ENCODE measurements around the gene AKR1C8. TPM values are rescaled to one million over a fixed set of nuclear protein-coding genes. Genes with fewer than 3 reads are reported as not detected.

The AKR1C8 gene
- total RNA-seq, 1 experiment from 2014 or later, result not detected

DNA sequence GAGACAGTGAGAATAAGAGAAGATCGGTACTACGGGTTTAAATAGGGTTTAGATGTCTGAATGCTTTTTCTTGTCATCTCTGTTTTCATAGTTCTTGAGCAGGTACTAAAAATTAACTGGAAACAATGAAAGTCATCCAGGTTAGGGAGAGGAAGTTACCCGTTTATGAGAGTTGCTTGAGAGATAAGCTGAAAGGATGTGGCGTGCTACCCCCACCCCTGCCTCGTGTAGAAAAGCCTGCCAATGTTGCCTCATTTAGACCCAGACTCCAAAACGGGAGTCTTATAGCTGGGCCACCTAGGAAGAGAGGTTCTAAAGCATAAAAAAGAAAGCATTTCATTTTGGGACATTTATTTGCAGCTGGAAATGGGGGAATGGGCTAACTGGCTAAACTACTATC, 21.8 kb upstream of the AKR1C8 start:
- no peaks in the 10 kb centered on the region for H3K36me3 Mint-ChIP-seq (ENCODE audit: insufficient read depth, unreplicated experiment)
- DNase-seq, result no peak
- CTCF ChIA-PET, result no interaction called here
- no peaks in the 10 kb centered on the region for H3K27me3 Mint-ChIP-seq (ENCODE audit: unreplicated experiment)
- intact Hi-C loops (cut with micrococcal nuclease; ENCODE audit: unreplicated experiment), result no loop called here
- no TSS peak for BruUV-seq (replicated peaks)
- H3K4me3 Mint-ChIP-seq (ENCODE audit: low read depth, unreplicated experiment), result no peak overlapping the region
- H3K27ac Mint-ChIP-seq (ENCODE audit: unreplicated experiment), result no peak overlapping the region
- H3K9me3 Mint-ChIP-seq (ENCODE audit: low read depth, unreplicated experiment), result peaks cover 5% of the 10 kb centered on the region
- H3K4me1 Mint-ChIP-seq (ENCODE audit: low read depth, unreplicated experiment), result no peaks in the 10 kb centered on the region
- TF ChIP-seq, protein P1, sequence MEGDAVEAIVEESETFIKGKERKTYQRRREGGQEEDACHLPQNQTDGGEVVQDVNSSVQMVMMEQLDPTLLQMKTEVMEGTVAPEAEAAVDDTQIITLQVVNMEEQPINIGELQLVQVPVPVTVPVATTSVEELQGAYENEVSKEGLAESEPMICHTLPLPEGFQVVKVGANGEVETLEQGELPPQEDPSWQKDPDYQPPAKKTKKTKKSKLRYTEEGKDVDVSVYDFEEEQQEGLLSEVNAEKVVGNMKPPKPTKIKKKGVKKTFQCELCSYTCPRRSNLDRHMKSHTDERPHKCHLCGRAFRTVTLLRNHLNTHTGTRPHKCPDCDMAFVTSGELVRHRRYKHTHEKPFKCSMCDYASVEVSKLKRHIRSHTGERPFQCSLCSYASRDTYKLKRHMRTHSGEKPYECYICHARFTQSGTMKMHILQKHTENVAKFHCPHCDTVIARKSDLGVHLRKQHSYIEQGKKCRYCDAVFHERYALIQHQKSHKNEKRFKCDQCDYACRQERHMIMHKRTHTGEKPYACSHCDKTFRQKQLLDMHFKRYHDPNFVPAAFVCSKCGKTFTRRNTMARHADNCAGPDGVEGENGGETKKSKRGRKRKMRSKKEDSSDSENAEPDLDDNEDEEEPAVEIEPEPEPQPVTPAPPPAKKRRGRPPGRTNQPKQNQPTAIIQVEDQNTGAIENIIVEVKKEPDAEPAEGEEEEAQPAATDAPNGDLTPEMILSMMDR (IDR thresholded peaks at IDR 0.05; ENCODE audit: unreplicated experiment), result no peak

DNA sequence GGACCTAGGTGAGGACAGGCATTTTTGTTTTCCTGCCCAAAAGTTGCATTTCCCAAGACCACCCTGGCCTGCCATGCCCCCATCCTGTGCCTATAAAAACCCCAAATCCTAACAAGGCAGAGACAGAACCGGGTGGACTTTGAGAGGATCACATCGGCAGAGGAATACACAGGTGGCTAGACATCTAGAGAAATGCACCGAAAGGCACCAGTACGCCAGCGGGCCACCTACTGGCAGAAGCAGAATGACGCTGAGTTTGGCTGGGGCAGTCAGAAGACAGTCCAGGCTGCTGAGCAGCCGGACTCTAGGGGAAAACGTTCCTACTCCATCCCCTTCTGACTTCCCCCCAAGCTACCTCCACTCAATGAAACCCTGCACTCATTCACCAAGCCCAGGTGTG, 14.4 kb upstream of the AKR1C8 start:
- intact Hi-C loops (cut with micrococcal nuclease; ENCODE audit: unreplicated experiment), result loop anchor here (5.0 to 10.0 kb wide), 2 partner anchors 55 to 107 kb away; partner anchors contain the start of gene AKR1C3

DNA sequence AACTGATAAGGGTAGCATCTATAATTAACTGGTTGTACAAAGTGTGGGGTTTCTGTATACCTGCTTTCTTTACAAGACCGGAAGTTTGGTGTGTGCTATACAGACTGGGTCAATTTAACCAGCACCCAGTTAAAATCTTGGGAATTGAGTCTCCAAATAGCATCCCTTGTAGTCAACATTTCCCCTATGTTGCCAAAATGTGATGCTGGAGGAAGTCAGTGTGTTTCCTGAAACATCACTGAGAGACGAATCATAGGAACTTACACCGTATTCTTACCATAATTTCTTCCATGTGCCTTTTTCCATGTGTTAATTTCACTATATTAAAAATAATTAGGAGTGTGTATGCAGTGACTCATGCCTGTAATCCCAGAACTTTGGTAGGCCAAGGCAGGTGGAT, 13.4 kb upstream of the AKR1C8 start:
- no TSS peak for BruUV-seq (replicated peaks)
- DNase-seq, result no peak
- Mint-ChIP-seq H3K27me3 (ENCODE audit: unreplicated experiment) (no peaks in the 10 kb centered on the region), H3K4me1 (ENCODE audit: low read depth, unreplicated experiment) (peaks cover 18% of the 10 kb centered on the region), H3K36me3 (ENCODE audit: insufficient read depth, unreplicated experiment) (no peaks in the 10 kb centered on the region), H3K9me3 (ENCODE audit: low read depth, unreplicated experiment) (peaks cover 2% of the 10 kb centered on the region), H3K27ac (ENCODE audit: unreplicated experiment) (no peak overlapping the region), H3K4me3 (ENCODE audit: low read depth, unreplicated experiment) (no peak overlapping the region)
- intact Hi-C loops (cut with micrococcal nuclease; ENCODE audit: unreplicated experiment), result loop anchor here (5.0 to 10.0 kb wide), 2 partner anchors 54 to 106 kb away; partner anchors contain the start of gene AKR1C3
- TF ChIP-seq, protein P1 (IDR thresholded peaks at IDR 0.05; ENCODE audit: unreplicated experiment), result no peak
- CTCF ChIA-PET, result no interaction called here

More for the DNA sequence above, 14.4 kb upstream of the AKR1C8 start:
- no peak overlapping the region for H3K4me3 Mint-ChIP-seq (ENCODE audit: low read depth, unreplicated experiment)
- no peaks in the 10 kb centered on the region for H3K36me3 Mint-ChIP-seq (ENCODE audit: insufficient read depth, unreplicated experiment)
- no peak for DNase-seq
- TF ChIP-seq, protein P1 (IDR thresholded peaks at IDR 0.05; ENCODE audit: unreplicated experiment), result no peak
- no peak overlapping the region for H3K27ac Mint-ChIP-seq (ENCODE audit: unreplicated experiment)
- CTCF ChIA-PET, result no interaction called here
- H3K9me3 Mint-ChIP-seq (ENCODE audit: low read depth, unreplicated experiment), result peaks cover 2% of the 10 kb centered on the region
- H3K4me1 Mint-ChIP-seq (ENCODE audit: low read depth, unreplicated experiment), result peaks cover 18% of the 10 kb centered on the region
- BruUV-seq (replicated peaks), result no TSS peak
- no peaks in the 10 kb centered on the region for H3K27me3 Mint-ChIP-seq (ENCODE audit: unreplicated experiment)

DNA sequence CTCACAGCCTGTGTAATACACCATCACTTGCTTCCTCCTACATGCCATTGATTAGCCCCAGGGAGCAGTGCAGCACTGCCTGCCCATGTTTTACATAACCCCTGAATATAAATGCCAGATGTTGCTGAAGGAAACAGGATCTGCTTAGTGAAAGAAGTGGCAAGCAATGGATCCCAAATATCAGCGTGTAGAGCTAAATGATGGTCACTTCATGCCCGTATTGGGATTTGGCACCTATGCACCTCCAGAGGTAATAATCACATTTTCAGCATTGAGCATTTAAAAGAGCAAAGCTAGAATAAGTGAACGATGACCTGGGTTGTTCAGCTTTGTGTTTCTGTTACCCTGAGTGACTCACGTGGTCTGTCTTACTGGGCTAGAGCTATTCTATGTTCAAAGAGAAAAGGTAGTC, 11.8 kb upstream of the AKR1C8 start, which contains the start of gene AKR1C4:
TSS of gene AKR1C4 (plus strand) at position 136 of the 412 bp plus-strand sequence. CDS start at position 167, 31 bp downstream.
- H3K36me3 Mint-ChIP-seq (ENCODE audit: insufficient read depth, unreplicated experiment), result no peaks in the 10 kb centered on the region
- CTCF ChIA-PET, result interaction anchor here (0.9 to 1.2 kb wide), 2 partner anchors 9 to 23 kb away, joined by 3 read pairs; no protein-coding TSS in a partner anchor
- H3K4me3 Mint-ChIP-seq (ENCODE audit: low read depth, unreplicated experiment), result no peak within 1 kb of the TSS
- H3K27ac Mint-ChIP-seq (ENCODE audit: unreplicated experiment), result peak within 1 kb of the TSS; percentile 58
- TF ChIP-seq, protein P1 (IDR thresholded peaks at IDR 0.05; ENCODE audit: unreplicated experiment), result no peak
- H3K4me1 Mint-ChIP-seq (ENCODE audit: low read depth, unreplicated experiment), result peaks cover 18% of the 10 kb centered on the region
- DNase-seq, result no peak
- BruUV-seq (replicated peaks), result no TSS peak
- H3K27me3 Mint-ChIP-seq (ENCODE audit: unreplicated experiment), result no peaks in the 10 kb centered on the region
- H3K9me3 Mint-ChIP-seq (ENCODE audit: low read depth, unreplicated experiment), result peaks cover 2% of the 10 kb centered on the region
- intact Hi-C loops (cut with micrococcal nuclease; ENCODE audit: unreplicated experiment), result loop anchor here (2.0 to 10.0 kb wide), 3 partner anchors 24 to 104 kb away; partner anchors contain the start of gene AKR1C3
